ENCODE data around the gene WFIKKN2. TPM values are rescaled to one million over a fixed set of nuclear protein-coding genes. Genes with fewer than 3 reads are reported as not detected.

Gene WFIKKN2
- total RNA-seq, 1 experiment from 2014 or later, result 0.05 TPM

GRCh38 chr17:50891577-50891989, 56.2 kb downstream of the WFIKKN2 start:
- Histone ChIP-seq H3K79me2 (ENCODE audit: insufficient read depth, low read length) (no peaks in the 10 kb centered on the region), H4K20me1 (ENCODE audit: insufficient read depth) (no peaks in the 10 kb centered on the region), H2AFZ (ENCODE audit: low read depth, low read length, poor library complexity, severe bottlenecking) (no peak overlapping the region), H3K4me2 (ENCODE audit: low read length) (peak overlapping the region; percentile 56; the same call in 1 of the 2 replicates), H3K9me3 (ENCODE audit: control insufficient read depth in 1 of 2, insufficient read depth in 1 of 2, low read depth in 1 of 2, low read length in 2 of 2) (no peaks in the 10 kb centered on the region), H3K9ac (ENCODE audit: low read length) (0 out of 2 replicates have a peak overlapping the region, but pooled peaks have one; percentile 3), H3K9me2 (ENCODE audit: insufficient read depth) (no peaks in the 10 kb centered on the region), H3K4me1 (ENCODE audit: control insufficient read depth in 1 of 2, insufficient read depth in 2 of 2, low read length in 2 of 2) (peaks cover 34 to 43% of the 10 kb centered on the region in 2 experiments), H3K27ac (ENCODE audit: low read depth, low read length) (0 out of 2 replicates have a peak overlapping the region, but pooled peaks have one; percentile 6), H3K36me3 (ENCODE audit: control insufficient read depth in 1 of 2, insufficient read depth in 2 of 2, low read length in 2 of 2) (no peaks in the 10 kb centered on the region), H3K27me3 (ENCODE audit: insufficient read depth, low read length) (no peaks in the 10 kb centered on the region), H3K4me3 (replicated peaks in 1 of 2; ENCODE audit: low read depth in 1 of 2, low read length in 2 of 2) (no peak overlapping the region)
- BruUV-seq (replicated peaks), result no TSS peak
- TF ChIP-seq, protein P1, sequence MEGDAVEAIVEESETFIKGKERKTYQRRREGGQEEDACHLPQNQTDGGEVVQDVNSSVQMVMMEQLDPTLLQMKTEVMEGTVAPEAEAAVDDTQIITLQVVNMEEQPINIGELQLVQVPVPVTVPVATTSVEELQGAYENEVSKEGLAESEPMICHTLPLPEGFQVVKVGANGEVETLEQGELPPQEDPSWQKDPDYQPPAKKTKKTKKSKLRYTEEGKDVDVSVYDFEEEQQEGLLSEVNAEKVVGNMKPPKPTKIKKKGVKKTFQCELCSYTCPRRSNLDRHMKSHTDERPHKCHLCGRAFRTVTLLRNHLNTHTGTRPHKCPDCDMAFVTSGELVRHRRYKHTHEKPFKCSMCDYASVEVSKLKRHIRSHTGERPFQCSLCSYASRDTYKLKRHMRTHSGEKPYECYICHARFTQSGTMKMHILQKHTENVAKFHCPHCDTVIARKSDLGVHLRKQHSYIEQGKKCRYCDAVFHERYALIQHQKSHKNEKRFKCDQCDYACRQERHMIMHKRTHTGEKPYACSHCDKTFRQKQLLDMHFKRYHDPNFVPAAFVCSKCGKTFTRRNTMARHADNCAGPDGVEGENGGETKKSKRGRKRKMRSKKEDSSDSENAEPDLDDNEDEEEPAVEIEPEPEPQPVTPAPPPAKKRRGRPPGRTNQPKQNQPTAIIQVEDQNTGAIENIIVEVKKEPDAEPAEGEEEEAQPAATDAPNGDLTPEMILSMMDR (IDR thresholded peaks at IDR 0.05 in 2 of 3, conservative IDR thresholded peaks at IDR 0.05 in 1 of 3; ENCODE audit: borderline replicate concordance in 1 of 3, insufficient read depth in 1 of 3, low read depth in 2 of 3, low read length in 2 of 3), result no peak
- TF ChIP-seq RAD21 (IDR thresholded peaks at IDR 0.05; ENCODE audit: low read depth) (no peak), ZFX (IDR thresholded peaks at IDR 0.05) (no peak), POLR2A (IDR thresholded peaks at IDR 0.05; ENCODE audit: borderline replicate concordance, extremely low read depth, insufficient read depth, insufficient read length) (no peak), JUND (IDR thresholded peaks at IDR 0.05) (no peak), ZNF274 (IDR thresholded peaks at IDR 0.05; ENCODE audit: low read depth, low read length) (no peak)
- CTCF ChIA-PET, result no interaction called here
- RAD21 ChIA-PET (ENCODE audit: low non-redundant PET in 1 of 2, low total read pairs in 2 of 2, uncharacterized antibody in 2 of 2, unreplicated experiment in 2 of 2), result no interaction called here
- intact Hi-C loops (cut with micrococcal nuclease), result no loop called here
- ATAC-seq (no peak), DNase-seq (ENCODE audit: low read depth, low spot score) (no peak)
- POLR2A ChIA-PET, result interaction anchor here (0.9 to 11.1 kb wide), 2 partner anchors 13 to 25 kb away, joined by 3 to 89 read pairs; partner anchors contain the start of gene TOB1

Other genes with a start within 250 kb of the WFIKKN2 start
- 66.2 TPM for gene ABCC3, start 200.7 kb upstream of the WFIKKN2 start, total RNA-seq (2021; ENCODE audit: unreplicated experiment)
- 72.0 TPM for gene ANKRD40, start 127.7 kb upstream of the WFIKKN2 start, total RNA-seq (2021; ENCODE audit: unreplicated experiment)
- gene LUC7L3, start 116.0 kb upstream of the WFIKKN2 start, total RNA-seq (2021; ENCODE audit: unreplicated experiment), result 184 TPM
- gene ANKRD40CL, start 68.1 kb upstream of the WFIKKN2 start, total RNA-seq (2021; ENCODE audit: unreplicated experiment), result 0.57 TPM
- gene TOB1, start 30.8 kb downstream of the WFIKKN2 start, total RNA-seq (2021; ENCODE audit: unreplicated experiment), result 86.0 TPM